SK-N-SH (cell line): ENCODE measurements around the gene FAM229B.

Experiments
- FOXM1 ChIP-seq: IDR thresholded peaks from 2 replicates; pipeline ENCODE4 v1.4.0; 2012; ENCODE audit warnings: low read depth, mild to moderate bottlenecking
- GABPA ChIP-seq: IDR thresholded peaks from 2 replicates; pipeline ENCODE4 v1.4.0; 2012; ENCODE audit warnings: low read depth, mild to moderate bottlenecking
- SIN3A ChIP-seq: IDR thresholded peaks from 2 replicates; pipeline ENCODE4 v1.6.1; 2012; ENCODE audit warnings: low read depth, mild to moderate bottlenecking, low read length, moderate library complexity, borderline replicate concordance
- TF ChIP-seq, protein P1 (sequence below): fragments of 200-600 bp; sonication (generic); IDR thresholded peaks from 2 replicates; pipeline ENCODE4 v1.6.1; 2017; ENCODE audit warnings: antibody characterized with exemption, mild to moderate bottlenecking, moderate library complexity

DNA sequence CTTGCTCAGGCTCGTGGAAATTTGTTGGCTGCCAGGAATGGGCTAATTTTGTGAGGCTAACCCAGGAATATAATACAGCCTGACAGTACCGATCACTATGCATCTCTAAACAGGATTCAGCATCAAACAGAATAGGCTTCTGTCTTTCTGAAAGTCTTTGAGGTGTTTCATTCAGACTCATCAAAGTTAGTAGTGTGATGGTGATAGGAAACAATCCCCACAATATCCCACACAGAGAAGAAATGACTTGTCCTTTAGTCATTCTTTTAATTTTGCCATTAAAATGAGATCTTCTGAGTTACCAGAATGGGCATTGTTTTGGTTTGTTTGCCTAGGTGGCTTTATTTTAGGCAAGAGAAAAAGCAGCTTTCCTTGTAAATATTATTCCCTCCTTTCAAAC lies 54.3 kb downstream of the FAM229B start:
- TF ChIP-seq FOXM1 (no peak), GABPA (no peak), SIN3A (no peak)
- TF ChIP-seq, protein P1, sequence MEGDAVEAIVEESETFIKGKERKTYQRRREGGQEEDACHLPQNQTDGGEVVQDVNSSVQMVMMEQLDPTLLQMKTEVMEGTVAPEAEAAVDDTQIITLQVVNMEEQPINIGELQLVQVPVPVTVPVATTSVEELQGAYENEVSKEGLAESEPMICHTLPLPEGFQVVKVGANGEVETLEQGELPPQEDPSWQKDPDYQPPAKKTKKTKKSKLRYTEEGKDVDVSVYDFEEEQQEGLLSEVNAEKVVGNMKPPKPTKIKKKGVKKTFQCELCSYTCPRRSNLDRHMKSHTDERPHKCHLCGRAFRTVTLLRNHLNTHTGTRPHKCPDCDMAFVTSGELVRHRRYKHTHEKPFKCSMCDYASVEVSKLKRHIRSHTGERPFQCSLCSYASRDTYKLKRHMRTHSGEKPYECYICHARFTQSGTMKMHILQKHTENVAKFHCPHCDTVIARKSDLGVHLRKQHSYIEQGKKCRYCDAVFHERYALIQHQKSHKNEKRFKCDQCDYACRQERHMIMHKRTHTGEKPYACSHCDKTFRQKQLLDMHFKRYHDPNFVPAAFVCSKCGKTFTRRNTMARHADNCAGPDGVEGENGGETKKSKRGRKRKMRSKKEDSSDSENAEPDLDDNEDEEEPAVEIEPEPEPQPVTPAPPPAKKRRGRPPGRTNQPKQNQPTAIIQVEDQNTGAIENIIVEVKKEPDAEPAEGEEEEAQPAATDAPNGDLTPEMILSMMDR, result no peak
